22Rv1 (cell line): ENCODE measurements around the gene TMEM18.

Experiments used
- H3K27ac ChIP-seq: fragments of 450-650 bp; 2 replicates; pipeline ENCODE4 v1.5.1; 2017
- CTCF ChIP-seq: fragments of 450-650 bp; IDR thresholded peaks from 2 replicates; pipeline ENCODE4 v1.5.1; 2017; ENCODE audit warnings: mild to moderate bottlenecking
- ZFX ChIP-seq: fragments of 450-650 bp; IDR thresholded peaks from 2 replicates; pipeline ENCODE4 v1.6.1; 2017; ENCODE audit warnings: antibody characterized with exemption, borderline replicate concordance

Gene TMEM18

DNA sequence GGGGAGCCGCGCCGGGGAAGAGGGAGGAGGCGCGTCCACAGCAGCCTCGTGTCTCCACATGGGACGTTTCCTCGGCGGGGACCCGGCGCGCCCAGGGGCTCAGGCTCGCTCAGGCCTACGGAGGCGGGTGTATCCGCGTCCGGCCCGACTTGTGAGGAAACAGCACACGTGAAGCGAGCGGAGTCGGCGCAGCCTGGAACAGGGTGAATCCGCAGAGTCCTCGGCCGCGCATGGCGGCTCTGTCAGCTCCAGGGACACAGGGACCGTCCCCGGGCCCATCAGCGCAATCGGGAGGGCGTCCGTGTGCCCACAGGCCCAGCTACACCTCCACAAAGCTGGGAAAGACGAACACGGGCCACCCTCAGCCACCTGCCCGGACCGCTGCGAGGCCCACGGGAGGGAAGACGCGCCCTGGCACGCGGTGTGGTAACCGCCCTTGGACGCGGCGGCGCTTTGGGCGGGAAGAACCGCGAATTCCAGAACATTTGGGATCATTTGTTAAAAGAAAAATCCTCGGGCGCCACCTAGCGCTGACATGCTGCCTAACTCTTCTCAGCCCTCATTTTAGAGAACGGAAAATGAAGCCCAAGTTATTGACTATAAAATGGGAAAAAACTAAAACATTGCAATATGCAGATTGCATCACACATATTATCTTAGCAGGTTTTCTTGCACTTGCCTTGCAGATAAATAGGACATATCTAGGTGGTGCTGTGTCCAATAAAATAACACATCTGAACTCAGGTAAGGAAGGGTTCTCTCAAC is 40.4 kb downstream of the TMEM18 start:
- TF ChIP-seq CTCF (peak; percentile 85), ZFX (no peak)
- no peak overlapping the region for H3K27ac ChIP-seq

- no peak overlapping the region for H3K27ac ChIP-seq
Observed at GRCh38 chr2:635687-636621, 41.3 kb downstream of the TMEM18 start.

DNA sequence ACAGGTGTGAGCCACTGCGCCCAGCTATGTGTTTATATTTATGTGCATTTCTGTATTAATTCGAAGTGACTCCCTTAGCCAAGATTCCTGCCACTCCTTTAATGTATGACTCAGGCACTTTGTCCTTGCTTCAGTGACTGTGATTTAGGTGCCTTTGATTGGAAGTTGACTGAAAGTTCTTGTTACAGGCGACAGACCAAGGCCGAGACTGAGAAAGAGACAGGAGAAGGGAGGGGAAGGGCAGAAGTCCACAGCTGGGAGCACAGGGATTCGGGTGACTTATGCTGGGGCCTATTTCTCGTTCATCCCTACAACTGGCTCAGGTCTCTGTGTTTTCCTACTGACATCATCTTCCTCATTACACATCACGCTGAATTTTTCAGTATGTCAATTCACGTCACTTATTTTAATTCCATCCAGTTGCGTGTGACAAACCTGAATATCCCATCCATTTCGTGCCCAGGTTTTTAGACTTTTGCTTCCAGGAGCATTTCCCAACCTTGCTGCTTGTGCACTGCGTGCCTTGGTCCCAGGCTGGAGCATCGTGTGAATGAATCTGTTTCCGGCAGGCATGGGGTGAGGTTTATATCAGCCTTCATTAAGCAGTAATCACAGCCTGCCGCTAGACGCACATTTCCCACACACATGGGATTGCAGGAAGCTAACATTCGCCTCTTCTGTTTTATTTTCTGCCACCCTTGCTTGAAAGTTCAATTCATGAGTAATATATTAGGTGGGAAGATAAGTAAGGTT is 42.4 kb downstream of the TMEM18 start:
- TF ChIP-seq ZFX (no peak), CTCF (no peak)
- no peak overlapping the region for H3K27ac ChIP-seq

More at GRCh38 chr2:635687-636621, 41.3 kb downstream of the TMEM18 start:
- TF ChIP-seq CTCF (no peak), ZFX (no peak)

DNA sequence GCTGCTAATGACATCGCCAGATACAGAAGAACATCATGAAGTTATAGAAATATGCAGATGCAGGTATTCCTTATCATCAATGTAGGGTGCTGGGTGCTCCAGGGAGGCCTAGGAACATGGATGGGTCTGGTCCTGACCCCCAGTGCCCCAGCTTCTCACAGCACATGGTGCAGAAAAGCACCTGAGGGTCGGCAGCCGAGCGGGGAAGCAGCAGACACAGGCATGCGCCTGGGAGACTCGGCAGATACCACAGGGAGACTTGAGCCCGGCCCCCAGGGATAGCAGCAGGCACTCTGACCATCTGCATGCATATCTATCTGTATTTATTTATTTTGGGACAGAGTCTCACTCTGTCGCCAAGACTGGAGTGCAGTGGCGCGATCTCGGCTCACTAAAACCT is 43.2 kb downstream of the TMEM18 start:
- TF ChIP-seq ZFX = no peak
- no peak for TF ChIP-seq CTCF

DNA sequence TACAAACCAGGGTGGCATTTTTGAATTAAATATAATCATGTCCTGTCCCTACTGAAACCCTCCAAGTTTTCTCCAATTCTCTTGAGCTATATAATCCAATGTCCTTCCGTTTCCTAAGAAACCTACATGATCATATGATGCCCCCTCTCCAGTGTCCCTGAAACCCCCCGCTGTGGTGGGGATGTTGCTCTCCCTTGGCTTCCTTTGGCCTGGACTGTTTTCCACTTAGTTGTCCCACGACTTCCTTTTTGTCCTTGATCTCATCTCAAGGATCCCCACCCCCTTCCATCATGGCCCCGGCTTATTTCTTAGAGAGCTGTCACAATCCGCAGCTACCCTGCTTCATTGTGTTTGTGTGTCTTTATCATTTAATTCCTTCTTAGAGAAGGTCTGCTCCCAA is 43.8 kb downstream of the TMEM18 start:
- H3K27ac ChIP-seq = no peak overlapping the region
- no peak for TF ChIP-seq CTCF
- TF ChIP-seq ZFX = no peak

More for the DNA sequence above, 43.2 kb downstream of the TMEM18 start:
- H3K27ac ChIP-seq = no peak overlapping the region

DNA sequence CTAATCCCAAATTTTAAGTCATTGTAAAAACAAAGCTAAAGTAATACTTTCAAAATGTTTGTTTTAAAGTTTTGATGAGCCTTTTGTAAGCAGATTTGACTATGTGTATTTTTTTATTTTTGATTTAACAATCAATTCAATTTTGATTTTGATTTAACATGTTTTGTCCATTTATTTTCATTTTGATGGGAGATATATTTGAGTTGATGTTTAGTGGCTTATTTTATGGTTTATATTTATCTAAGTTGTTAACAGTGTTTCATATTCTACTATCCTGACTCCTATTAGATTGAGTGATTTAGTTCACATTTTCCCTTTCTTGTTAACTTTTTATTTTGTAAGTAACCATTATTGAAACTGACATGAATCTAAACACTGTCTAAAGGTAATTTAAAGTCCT is 44.7 kb downstream of the TMEM18 start:
- TF ChIP-seq ZFX (no peak), CTCF (no peak)

More for the DNA sequence above, 44.7 kb downstream of the TMEM18 start:
- no peak overlapping the region for H3K27ac ChIP-seq
